Measurements from ENCODE around the gene TTYH3.

Gene TTYH3

DNA sequence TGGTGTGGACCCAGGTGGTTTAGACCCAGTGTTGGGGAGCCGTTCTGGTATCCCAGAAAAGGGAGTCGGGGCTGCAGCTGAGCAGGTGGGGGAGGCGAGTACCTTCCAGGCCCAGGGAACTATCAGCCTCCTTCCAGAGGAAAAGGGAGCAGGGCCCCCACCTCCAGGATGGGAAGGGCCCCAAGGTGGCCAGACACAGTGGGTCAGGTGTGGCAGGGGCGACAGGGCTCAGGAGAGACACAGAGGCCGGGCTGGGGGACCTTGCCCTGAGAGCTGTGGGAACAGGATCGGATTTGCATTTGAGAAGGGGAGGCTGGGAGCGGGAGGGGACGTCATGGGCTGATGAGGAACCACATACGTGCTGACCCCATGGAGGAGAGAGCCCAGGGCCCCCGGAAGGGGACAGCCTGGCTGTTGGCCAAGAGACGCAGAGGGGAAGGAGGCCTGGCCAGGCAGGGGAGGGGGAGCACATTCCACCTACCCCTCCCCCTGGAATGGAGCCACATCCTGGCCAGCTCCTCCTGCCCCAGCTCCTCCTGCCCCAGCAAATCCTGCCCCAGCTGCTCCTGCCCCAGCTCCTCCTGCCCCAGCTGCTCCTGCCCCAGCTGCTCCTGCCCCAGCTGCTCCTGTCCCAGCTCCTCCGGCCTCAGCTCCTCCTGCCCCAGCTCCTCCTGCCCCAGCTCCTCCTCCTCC, 9.7 kb upstream of the TTYH3 start:
- Histone ChIP-seq H3K4me3 (ENCODE audit: low read depth in 1 of 2, low read length in 2 of 2) (no peak overlapping the region), H3K27ac (ENCODE audit: low read depth, low read length) (no peak overlapping the region), H3K27me3 (ENCODE audit: control insufficient read depth in 1 of 2, insufficient read depth in 2 of 2, low read length in 2 of 2) (no peaks in the 10 kb centered on the region), H3K4me1 (ENCODE audit: insufficient read depth, low read length) (peaks cover 24% of the 10 kb centered on the region), H3K9ac (ENCODE audit: low read length) (no peak overlapping the region), H3K9me3 (ENCODE audit: low read length) (no peaks in the 10 kb centered on the region), H3K36me3 (ENCODE audit: insufficient read depth, low read length) (no peaks in the 10 kb centered on the region)

DNA sequence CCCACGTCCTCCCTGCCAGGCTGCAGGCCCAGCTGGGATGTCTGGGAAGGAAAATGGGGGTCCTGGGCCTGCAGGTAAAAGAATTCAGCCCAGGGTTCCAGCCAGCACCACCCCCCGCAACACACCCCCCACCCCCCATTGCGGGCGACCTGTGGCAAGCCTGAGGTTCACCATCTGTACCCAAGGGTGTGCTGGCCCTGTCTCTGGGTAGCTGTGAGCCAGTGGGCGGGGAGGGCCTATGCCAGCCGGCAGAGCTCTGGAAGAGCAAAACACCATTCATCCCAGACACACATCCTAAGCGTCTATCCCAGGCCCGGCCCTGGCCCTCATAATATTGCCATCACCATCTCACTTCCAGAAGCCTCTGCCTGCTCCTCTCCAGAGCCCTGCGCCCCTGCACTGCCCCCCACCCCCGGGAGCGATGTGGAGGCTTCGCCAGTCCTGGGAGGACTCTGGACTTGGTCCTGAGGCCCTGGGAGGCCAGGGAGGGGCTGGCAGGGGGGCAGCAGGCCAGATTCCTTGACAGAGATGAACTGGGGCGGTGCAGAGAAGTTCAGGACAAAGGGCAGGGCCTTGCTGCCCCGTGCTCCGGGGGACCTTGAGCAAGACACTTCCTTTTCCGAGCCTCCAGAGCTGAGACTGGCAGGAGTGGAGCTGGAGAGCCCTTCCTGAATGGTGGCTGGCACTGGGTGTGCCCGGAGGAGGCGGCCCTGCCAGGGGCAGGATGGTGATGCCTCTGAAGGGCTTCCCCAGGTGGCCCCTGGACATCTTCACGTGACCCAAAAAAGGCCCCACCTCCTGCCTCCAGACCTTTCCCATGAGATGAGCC, 8.7 kb upstream of the TTYH3 start:
- Histone ChIP-seq H3K9me3 (ENCODE audit: low read length) (no peaks in the 10 kb centered on the region), H3K9ac (ENCODE audit: low read length) (no peak overlapping the region), H3K4me1 (ENCODE audit: insufficient read depth, low read length) (peaks cover 16% of the 10 kb centered on the region), H3K4me3 (ENCODE audit: low read depth in 1 of 2, low read length in 2 of 2) (no peak overlapping the region), H3K36me3 (ENCODE audit: insufficient read depth, low read length) (no peaks in the 10 kb centered on the region), H3K27ac (ENCODE audit: low read depth, low read length) (no peak overlapping the region), H3K27me3 (ENCODE audit: control insufficient read depth in 1 of 2, insufficient read depth in 2 of 2, low read length in 2 of 2) (no peaks in the 10 kb centered on the region)

DNA sequence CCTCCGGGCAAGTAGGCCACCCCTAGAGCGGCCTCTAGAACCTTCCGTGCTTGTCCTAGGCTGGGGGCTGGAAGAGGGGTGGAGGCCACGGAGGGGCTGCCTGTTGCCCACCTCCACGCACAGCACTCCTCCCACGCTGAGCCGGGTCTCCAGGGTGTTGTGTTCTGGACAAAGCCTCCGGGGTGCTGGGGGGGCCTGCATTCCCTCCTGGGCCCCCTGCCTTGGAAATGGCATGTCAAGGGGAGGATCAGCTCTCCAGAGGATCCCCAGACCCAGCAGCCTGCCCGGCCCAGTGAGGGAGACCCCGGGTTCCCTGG, 8.1 kb upstream of the TTYH3 start:
- no peaks in the 10 kb centered on the region for H3K9me3 ChIP-seq (ENCODE audit: low read length)
- H3K4me1 ChIP-seq (ENCODE audit: insufficient read depth, low read length) = peaks cover 14% of the 10 kb centered on the region
- H3K36me3 ChIP-seq (ENCODE audit: insufficient read depth, low read length) = no peaks in the 10 kb centered on the region
- no peaks in the 10 kb centered on the region for H3K27me3 ChIP-seq (ENCODE audit: control insufficient read depth in 1 of 2, insufficient read depth in 2 of 2, low read length in 2 of 2)
- H3K9ac ChIP-seq (ENCODE audit: low read length) = no peak overlapping the region
- H3K4me3 ChIP-seq (ENCODE audit: low read depth in 1 of 2, low read length in 2 of 2) = no peak overlapping the region
- no peak overlapping the region for H3K27ac ChIP-seq (ENCODE audit: low read depth, low read length)

DNA sequence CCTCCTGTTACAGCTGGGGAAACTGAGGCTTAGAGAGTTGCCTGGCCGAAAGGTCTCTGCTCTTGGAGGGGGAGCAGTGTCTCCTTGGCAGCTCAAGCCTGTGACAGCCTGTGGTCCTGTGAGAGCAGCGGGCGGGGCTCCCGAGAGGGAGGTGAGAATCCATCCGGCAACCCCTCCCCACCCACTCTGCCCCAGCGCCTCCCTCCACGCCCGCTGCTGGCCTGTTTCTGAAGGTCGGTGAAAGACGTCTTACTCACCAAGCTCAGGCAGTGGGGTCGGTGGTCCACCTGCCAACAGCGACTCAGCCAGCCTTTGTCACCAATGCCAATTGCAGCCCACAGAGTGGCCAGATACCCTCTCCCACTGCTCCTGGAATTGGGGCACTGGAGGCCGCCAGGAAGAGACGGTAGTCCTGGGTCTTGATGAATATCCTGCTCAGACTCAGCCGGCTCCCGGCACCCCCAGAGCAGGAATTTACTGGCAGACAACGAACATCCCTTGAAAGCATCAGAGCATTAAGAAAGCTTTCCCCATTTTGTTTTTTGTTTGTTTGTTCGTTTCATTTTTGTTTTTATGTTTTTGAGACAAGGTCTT, 7.4 kb upstream of the TTYH3 start:
- H3K9ac ChIP-seq (ENCODE audit: low read length) = no peak overlapping the region
- peaks cover 14% of the 10 kb centered on the region for H3K4me1 ChIP-seq (ENCODE audit: insufficient read depth, low read length)
- H3K9me3 ChIP-seq (ENCODE audit: low read length) = no peaks in the 10 kb centered on the region
- no peaks in the 10 kb centered on the region for H3K27me3 ChIP-seq (ENCODE audit: control insufficient read depth in 1 of 2, insufficient read depth in 2 of 2, low read length in 2 of 2)
- no peak overlapping the region for H3K4me3 ChIP-seq (ENCODE audit: low read depth in 1 of 2, low read length in 2 of 2)
- H3K36me3 ChIP-seq (ENCODE audit: insufficient read depth, low read length) = no peaks in the 10 kb centered on the region
- no peak overlapping the region for H3K27ac ChIP-seq (ENCODE audit: low read depth, low read length)

DNA sequence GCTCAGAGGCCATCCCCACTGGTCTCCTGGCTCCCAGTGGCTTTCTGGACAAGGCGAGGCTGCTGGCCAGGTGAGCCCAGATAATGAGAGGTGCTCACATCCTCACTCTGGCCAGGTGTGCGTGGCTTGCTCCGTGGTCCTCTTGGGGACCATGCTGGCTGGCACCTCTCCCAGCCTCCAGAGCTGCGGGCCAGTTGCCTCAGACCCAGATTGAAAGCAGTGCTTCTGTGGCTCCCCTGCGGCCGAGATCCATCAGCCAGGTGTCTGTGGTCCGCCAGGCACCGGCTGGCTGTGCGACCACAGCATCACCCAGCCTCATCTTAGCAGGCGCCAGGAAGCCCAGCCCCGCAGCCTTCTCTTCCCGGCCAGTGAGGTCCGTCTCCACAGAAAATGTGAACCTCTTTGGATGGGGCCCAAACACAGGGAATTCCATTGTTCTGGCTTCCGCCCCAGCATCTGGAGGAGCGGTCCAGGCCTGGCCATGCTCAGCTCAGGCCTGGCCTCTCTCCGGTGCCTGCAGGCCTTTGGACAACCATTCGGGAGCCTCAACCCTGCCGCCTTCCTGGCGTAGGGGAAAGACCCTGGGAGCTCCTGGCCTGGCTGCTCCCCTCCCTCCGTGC, 5.2 kb upstream of the TTYH3 start:
- Histone ChIP-seq H3K9ac (ENCODE audit: low read length) (peak overlapping the region; percentile 1), H3K9me3 (ENCODE audit: low read length) (no peaks in the 10 kb centered on the region), H3K27ac (ENCODE audit: low read depth, low read length) (peak overlapping the region; percentile 63), H3K4me3 (ENCODE audit: low read depth in 1 of 2, low read length in 2 of 2) (peak overlapping the region in 1 of 2 donors; percentile 13), H3K4me1 (ENCODE audit: insufficient read depth, low read length) (peaks cover 14% of the 10 kb centered on the region), H3K27me3 (ENCODE audit: control insufficient read depth in 1 of 2, insufficient read depth in 2 of 2, low read length in 2 of 2) (no peaks in the 10 kb centered on the region), H3K36me3 (ENCODE audit: insufficient read depth, low read length) (no peaks in the 10 kb centered on the region)

DNA sequence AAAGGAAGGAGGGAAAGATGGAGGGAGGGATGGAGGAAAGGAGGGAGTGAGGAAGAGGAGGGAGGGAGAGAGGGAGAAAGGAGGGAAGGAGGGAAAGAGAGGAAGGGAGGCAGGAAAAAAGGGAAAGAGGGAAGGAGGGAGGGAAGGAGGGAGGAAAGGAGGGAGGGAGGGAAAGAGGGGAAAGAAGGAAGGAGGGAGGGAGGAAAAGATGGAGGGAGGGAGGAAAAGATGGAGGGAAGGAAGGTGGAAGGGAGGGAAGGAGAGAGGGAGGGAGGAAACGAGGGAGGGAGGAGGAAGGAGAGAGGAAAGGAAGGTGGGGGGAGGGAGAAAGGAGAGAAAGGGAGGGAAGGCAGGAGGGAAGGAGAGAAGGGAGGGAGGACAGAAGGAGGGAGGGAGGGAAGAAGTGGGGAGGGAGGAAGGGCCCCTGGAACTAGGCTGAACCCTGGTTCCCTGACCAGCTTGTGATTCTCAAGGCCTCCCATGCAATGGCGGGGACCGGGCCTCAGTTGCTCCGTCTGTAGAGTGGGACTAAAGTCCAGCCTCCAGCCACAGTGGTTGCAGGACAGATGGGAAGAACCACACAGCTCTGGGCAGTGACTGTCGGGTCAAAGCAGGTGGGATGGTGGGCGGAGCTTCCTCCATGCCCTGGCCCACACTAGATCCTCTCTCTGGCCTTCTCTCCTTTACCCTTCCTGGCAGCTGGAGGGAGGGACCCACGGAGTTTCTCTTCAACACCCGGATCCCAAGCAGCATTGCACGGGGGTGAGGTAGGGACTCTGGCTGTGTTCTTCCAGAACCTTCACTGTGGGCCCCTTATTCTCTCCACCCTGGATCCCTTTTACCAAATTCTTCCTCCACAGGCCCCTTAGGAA, 4.3 kb upstream of the TTYH3 start:
- Histone ChIP-seq H3K4me1 (ENCODE audit: insufficient read depth, low read length) (peaks cover 11% of the 10 kb centered on the region), H3K36me3 (ENCODE audit: insufficient read depth, low read length) (no peaks in the 10 kb centered on the region), H3K4me3 (ENCODE audit: low read depth in 1 of 2, low read length in 2 of 2) (no peak overlapping the region), H3K27me3 (ENCODE audit: control insufficient read depth in 1 of 2, insufficient read depth in 2 of 2, low read length in 2 of 2) (no peaks in the 10 kb centered on the region), H3K9me3 (ENCODE audit: low read length) (no peaks in the 10 kb centered on the region), H3K27ac (ENCODE audit: low read depth, low read length) (peak overlapping the region; percentile 63), H3K9ac (ENCODE audit: low read length) (peak overlapping the region; percentile 1)

DNA sequence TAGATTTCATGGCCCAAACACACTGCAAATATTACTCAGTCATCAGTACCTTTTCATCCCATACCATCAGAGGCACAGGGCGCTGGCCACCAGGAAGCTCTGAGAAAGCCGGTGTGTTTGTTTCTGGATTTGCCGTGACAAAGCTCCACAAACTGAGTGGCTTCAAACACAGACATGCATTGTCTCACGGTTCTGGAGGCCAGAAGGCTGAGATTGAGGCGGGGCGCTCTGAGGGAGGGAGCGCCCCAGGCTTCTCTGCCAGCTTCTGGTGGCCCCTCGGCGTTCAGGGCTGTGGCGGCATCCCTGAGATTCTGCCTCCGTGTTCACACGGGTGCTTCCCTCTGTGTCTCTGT, 3.7 kb upstream of the TTYH3 start:
- Histone ChIP-seq H3K36me3 (ENCODE audit: insufficient read depth, low read length) (no peaks in the 10 kb centered on the region), H3K9ac (ENCODE audit: low read length) (no peak overlapping the region), H3K27me3 (ENCODE audit: control insufficient read depth in 1 of 2, insufficient read depth in 2 of 2, low read length in 2 of 2) (no peaks in the 10 kb centered on the region), H3K27ac (ENCODE audit: low read depth, low read length) (no peak overlapping the region), H3K4me3 (ENCODE audit: low read depth in 1 of 2, low read length in 2 of 2) (no peak overlapping the region), H3K9me3 (ENCODE audit: low read length) (no peaks in the 10 kb centered on the region), H3K4me1 (ENCODE audit: insufficient read depth, low read length) (peaks cover 13% of the 10 kb centered on the region)

DNA sequence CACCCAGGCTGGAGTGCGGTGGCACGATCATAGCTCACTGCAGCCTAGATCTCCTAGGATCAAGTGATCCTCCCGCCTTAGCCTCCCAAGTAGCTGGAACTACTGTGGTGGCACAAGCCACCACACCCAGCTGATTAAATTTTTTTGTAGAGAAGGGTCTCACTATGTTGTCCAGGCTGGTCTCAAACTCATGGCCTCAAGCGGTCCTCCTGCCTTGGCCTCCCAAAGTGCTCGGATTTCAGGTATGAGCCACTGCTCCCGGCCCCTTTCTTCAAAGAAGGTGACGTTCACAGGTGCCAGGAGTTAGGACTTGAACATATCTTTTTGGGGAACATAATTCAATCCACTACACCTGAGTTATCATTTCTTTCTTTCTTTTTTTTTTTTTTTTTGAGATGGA, 2.9 kb upstream of the TTYH3 start:
- Histone ChIP-seq H3K9me3 (ENCODE audit: low read length) (no peaks in the 10 kb centered on the region), H3K36me3 (ENCODE audit: insufficient read depth, low read length) (no peaks in the 10 kb centered on the region), H3K27ac (ENCODE audit: low read depth, low read length) (no peak overlapping the region), H3K27me3 (ENCODE audit: control insufficient read depth in 1 of 2, insufficient read depth in 2 of 2, low read length in 2 of 2) (no peaks in the 10 kb centered on the region), H3K4me3 (ENCODE audit: low read depth in 1 of 2, low read length in 2 of 2) (no peak overlapping the region), H3K9ac (ENCODE audit: low read length) (no peak overlapping the region), H3K4me1 (ENCODE audit: insufficient read depth, low read length) (peaks cover 21% of the 10 kb centered on the region)

DNA sequence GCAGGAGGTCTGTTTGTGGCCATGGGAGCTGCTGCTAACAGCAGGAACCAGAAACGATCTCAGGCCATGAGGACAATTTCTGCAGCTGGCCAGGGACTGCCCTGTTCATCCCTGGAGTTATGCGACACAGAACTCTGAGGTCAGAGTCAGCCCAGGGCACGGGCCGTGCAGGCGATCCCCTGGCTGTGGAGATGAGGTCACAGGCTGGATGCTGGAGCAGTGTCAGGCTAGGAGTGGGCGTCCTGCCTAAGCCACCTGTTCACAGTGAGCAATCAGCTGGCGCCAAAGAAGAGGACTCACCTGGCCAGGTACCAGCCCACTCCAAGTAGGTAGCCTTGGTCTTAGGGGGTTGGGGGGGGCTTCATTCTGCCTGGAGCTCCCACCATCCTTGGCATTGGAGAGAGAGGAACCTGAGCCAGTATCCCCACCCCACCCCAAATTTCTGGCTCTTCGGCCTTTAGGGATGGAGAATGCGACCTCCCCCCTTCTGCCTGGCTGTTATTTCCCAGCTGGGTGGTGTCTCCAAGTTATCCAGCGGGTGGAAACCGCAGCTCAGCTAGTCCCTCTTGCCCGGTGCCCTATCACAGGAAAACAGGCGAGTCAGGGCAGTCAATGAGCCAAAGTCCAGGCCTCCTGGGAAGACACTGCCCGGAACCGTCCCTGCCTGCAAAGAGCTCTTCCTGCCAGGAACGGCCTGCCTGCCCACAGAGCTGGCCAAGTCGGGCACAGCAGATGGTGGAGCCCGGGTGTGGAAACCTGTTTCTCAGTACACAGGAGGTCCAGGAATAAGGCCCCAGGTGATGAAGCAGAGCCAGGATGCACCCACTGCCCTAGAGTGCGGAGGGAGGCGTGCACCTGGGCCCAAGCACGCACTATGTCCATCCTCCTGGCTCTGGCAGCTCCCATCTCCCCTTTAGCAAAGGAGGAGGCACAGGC, 1.8 kb upstream of the TTYH3 start:
- Histone ChIP-seq H3K27me3 (ENCODE audit: control insufficient read depth in 1 of 2, insufficient read depth in 2 of 2, low read length in 2 of 2) (no peaks in the 10 kb centered on the region), H3K36me3 (ENCODE audit: insufficient read depth, low read length) (no peaks in the 10 kb centered on the region), H3K4me3 (ENCODE audit: low read depth in 1 of 2, low read length in 2 of 2) (no peak overlapping the region), H3K4me1 (ENCODE audit: insufficient read depth, low read length) (peaks cover 28% of the 10 kb centered on the region), H3K9me3 (ENCODE audit: low read length) (no peaks in the 10 kb centered on the region), H3K9ac (ENCODE audit: low read length) (no peak overlapping the region), H3K27ac (ENCODE audit: low read depth, low read length) (no peak overlapping the region)

DNA sequence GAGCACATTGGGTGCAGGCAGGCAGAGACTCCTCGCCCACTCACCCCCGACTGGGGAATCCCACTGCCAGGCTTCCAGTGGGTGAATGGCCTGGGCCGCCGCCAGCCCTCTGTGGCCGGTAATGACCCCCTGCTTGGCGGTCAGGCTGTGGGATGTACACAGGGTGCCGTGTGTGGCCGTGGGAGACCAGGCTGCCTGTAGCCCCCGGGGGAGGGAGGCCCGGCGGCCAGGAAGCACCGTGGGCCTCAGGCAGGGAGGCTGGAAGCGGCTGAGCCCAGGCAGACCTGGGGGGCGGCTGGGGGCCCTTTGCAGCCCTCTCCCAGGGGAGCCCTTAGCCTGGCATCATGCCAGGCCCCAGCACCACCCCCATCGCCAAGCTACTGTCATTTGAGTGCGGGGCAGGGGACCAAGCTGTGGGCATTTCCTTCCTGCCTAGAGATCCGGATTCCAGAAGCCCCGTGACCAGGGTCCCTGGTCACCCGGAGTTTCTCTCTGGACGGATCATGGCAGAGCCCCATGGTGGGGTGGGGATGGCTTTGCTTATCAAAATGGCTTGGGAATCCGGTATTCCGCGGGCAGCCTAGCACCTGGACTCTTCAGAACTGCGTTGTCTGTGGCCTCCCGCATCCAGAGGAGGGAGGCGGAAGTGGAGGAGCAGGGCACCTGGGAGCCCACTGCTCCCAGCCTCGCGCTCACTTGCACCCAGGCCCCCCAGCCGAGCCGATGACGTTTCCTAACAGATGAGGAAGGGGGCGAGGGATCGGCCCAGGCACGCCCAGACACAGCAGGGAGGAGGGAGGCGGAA, 1.1 kb downstream of the TTYH3 start:
- no peaks in the 10 kb centered on the region for H3K9me3 ChIP-seq (ENCODE audit: low read length)
- peak overlapping the region; percentile 75 to 84 for H3K4me3 ChIP-seq (ENCODE audit: low read depth in 1 of 2, low read length in 2 of 2)
- H3K27me3 ChIP-seq (ENCODE audit: control insufficient read depth in 1 of 2, insufficient read depth in 2 of 2, low read length in 2 of 2) = no peaks in the 10 kb centered on the region
- H3K27ac ChIP-seq (ENCODE audit: low read depth, low read length) = peak overlapping the region; percentile 89
- peaks cover 40% of the 10 kb centered on the region for H3K4me1 ChIP-seq (ENCODE audit: insufficient read depth, low read length)
- no peaks in the 10 kb centered on the region for H3K36me3 ChIP-seq (ENCODE audit: insufficient read depth, low read length)
- peak overlapping the region; percentile 54 for H3K9ac ChIP-seq (ENCODE audit: low read length)

All from muscle layer of colon (tissue), 2 donors.